GM19351 (cell line): Measurements from ENCODE around the gene CTXN1.

ENCODE experiments used
- ATAC-seq: cut with Tn5 transposase; IDR thresholded peaks from one replicate; pipeline ENCODE4 v1.9.1; 2021; ENCODE audit warnings: mild to moderate bottlenecking, moderate library complexity; ENCODE audit not compliant: unreplicated experiment

Gene CTXN1

DNA sequence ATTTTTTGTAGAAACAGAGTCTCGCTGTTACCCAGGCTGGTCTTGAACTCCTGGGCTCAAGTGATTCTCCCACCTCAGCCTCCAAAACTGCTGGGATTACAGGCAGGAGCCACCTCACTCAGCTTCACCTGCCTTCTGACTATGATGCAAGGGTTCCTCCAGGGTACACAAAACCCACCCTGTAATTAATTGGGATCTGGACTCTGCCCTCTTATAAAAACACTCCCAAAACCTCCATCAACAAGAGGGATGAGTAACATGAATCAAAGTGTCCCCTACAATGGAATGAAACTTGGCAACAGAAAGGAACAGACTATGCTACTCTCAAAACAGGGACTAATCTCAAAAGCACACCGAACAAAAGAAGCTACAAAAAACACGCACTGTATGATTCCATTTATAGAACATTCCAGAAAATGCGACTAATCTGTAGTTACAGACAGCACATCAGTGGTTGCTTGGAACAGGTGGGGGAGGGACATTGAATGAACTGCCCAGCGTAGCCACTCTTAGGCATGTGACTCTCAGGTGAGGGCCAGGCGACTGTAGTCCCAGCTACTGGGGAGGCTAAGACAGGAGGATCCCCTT lies 48.6 kb downstream of the CTXN1 start:
- ATAC-seq = no peak

DNA sequence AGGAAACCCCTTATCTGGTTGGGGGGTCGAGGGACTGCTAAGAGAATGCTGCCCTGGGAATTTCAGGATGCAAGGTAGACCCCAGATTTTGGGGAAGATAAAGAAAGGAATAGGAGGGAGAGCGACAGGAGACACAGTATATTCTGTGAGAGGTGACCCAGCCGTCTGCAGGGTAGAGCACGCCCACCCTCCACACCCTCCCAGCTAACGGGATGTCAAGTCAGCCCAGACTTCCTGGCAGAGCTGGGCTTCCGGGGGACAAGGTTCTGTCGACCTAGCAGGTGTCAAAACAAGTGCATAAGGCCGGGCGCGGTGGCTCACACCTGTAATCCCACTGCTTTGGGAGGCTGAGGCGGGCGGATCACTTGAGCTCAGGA lies 51.0 kb downstream of the CTXN1 start:
- no peak for ATAC-seq
